GM21526 (cell line): ENCODE measurements around the gene IFNW1.

ENCODE experiments used
- ATAC-seq: cut with Tn5 transposase; IDR thresholded peaks from one replicate; pipeline ENCODE4 v1.9.1; 2021; ENCODE audit warnings: moderate library complexity; ENCODE audit not compliant: unreplicated experiment, low FRiP score

The IFNW1 gene

DNA sequence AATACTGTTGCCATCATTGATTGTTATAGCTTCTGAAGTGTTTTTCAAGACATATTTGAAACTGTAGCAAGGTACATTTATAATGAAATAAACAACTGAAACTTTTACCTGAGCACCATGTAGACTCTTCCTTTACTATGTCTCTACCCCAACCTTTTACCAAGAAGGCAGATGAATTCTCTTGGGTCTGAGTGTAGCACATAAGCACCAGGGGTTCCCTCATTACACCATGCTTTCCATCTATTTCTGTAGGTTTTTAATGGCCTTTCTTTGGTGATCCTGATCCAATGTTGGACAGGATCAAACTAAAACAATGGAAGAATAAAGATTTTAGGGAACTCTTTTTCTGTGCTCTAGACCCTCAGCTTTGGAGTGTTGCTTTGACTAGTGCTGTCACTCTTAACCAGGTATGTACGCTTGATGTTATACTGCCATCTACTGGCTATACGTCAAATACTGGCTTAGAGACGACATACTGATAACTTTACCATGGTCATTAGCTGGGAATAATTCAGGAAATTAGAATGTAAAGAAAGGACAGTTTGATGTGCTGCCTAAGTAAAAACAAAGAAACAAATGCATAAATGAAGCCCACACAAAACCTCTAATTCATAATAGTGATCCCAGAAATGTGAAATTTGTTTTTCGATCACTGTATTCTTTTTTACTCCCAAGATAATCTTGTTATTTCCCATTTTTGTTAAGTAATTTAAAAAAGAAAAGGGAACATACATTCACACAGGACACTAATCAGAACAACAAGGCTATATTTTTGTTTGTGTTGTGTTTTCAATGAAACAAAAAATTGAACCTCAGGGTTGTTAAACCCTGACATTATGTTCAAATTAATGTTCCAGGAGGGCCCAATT lies 30.7 kb downstream of the IFNW1 start:
- ATAC-seq = peak; percentile 94

GRCh38 chr9:21104787-21105186 lies 36.8 kb downstream of the IFNW1 start:
- ATAC-seq = no peak

DNA sequence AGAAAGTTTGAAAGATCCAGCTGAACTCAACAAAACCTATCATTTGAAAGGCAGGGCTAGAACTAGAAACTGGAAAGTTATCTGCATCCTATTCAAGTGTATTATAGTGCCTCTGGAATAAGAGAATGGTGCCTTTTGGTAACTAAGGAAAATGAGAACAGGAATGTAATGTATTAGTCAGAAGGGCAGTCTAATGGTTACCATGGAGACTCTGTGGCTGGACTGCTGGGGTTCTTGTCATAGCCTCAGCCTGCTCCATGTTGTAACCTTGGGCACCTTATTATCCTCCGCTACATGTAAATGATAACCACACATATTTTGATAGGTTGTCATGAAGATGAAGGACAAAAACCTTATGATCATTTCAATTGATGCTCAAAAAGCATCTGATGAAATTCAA lies 39.3 kb downstream of the IFNW1 start:
- ATAC-seq = no peak

DNA sequence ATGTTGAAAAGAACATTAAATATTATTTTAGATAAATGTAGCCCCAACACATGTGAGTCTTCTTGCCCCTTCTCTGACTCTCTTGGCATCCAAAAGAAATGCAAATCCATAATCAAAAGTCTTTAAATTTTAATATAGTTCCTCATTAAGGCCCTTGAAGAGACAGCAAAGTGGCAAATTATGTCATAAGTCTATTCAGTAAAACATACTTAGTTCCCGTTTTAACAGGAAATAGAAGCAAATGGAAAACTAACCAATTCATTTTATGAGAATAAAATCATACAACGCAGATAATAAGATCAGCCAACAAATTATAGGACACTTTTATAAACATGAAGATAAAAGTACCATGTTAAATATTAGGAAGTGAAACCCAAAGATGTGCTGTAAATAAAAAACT lies 43.8 kb downstream of the IFNW1 start:
- ATAC-seq = no peak

DNA sequence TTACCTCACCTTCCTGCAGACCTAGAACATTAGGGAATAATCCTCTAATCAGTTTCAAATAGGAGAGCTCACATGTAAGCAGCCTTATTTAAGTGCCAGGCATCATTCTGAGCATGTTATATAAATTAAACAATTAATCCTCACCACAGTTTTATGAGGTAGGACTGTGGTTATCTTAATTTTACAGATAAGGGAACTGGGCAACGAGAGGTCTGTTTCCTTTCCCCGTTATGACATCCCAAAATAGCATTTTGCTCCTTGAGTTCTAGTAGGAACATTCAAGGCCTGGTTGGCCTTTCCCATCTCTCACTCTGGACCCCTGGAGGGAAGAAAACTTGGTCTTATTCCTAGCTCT lies 44.8 kb downstream of the IFNW1 start:
- no peak for ATAC-seq

DNA sequence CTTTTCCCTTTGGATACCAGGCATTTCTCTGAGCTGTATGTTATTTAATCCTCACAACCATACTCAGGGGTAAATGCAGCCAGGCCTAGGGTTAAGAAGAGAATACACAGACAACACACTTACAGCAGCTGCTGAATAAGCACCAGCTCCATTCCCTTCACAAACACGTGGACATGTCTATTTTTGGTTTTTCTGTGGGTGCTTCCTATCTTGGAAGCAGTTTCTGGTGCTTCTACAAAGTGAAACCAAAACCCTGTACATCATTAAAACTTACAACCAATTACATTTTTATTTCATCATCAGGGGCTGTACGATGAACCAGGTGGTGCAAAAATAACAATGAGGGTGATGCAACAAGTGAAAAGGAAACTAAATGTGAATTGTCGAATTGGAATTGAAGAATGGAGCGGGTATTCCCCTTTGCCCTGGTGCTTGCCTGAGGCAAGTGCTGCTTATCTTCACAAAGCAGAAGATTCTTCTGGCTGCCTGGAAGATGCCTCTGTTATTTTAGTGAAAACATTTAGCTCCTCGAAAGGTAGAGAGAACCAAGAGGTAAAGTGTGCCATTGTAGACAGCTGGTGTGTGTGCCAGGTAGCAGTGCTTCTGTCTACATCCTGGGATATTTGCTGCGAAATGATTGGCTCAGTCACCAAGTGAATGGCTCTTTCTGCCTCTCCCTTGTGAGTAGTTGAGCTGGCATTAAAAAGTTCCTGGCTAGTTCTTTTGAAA lies 45.3 kb downstream of the IFNW1 start:
- ATAC-seq = peak; percentile 54

DNA sequence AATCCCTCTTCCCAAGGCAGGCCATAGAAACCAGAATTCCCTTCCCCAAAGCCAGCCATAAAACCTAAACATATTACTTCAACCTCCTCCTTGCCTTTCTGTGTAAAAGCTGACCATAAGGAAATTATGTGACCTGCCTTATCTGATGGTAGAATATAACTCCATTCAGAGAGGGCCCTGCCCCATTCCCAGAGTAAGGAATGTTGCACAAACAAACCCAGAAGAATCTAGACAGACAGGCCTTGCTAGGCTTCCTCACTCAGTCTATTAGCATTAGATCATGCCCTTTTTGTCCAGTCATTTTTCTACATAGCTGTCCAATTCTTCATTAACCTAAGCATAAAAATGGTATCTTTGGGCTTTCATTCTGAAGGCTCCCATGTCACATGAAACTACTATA lies 46.1 kb downstream of the IFNW1 start:
- no peak for ATAC-seq
